Mesenchymal stem cell (in vitro differentiated cells and primary cell): ENCODE data around the gene GRAMD1B.

Experiments used
- DNase-seq: peaks from one replicate; pipeline ENCODE4 v3.0.0-alpha.2; 2013
- H2AFZ ChIP-seq: one replicate; pipeline ENCODE4 v1.6.1; 2013; ENCODE audit warnings: low read depth, mild to moderate bottlenecking, control low read depth, inconsistent platforms, low read length, moderate library complexity
- H2AK5ac ChIP-seq: 2 replicates; pipeline ENCODE4 v1.6.1; 2013; ENCODE audit warnings: low read length, moderate library complexity, mild to moderate bottlenecking, inconsistent platforms; ENCODE audit not compliant: severe bottlenecking
- H2BK120ac ChIP-seq: one replicate; pipeline ENCODE4 v1.6.1; 2013; ENCODE audit warnings: low read depth, mild to moderate bottlenecking, inconsistent platforms, low read length, moderate library complexity
- H2BK12ac ChIP-seq, 2 experiments: one replicate each; pipeline ENCODE4 v1.6.1; 2013; ENCODE audit warnings: inconsistent platforms in 2 of 2, low read length in 2 of 2, mild to moderate bottlenecking in 2 of 2, moderate library complexity in 2 of 2, control low read depth in 1 of 2
- H2BK15ac ChIP-seq: one replicate; pipeline ENCODE4 v1.6.1; 2013; ENCODE audit warnings: mild to moderate bottlenecking, low read depth, inconsistent platforms; ENCODE audit not compliant: poor library complexity, severe bottlenecking
- H2BK5ac ChIP-seq: 2 replicates; pipeline ENCODE4 v1.6.1; 2013; ENCODE audit warnings: low read depth, mild to moderate bottlenecking, low read length, control low read depth, inconsistent platforms; ENCODE audit not compliant: poor library complexity, severe bottlenecking
- H3K14ac ChIP-seq, 2 experiments: one replicate each; pipeline ENCODE4 v1.6.1; 2013; ENCODE audit warnings: inconsistent platforms in 2 of 2, low read length in 2 of 2, control low read depth in 1 of 2, mild to moderate bottlenecking in 1 of 2, moderate library complexity in 1 of 2
- H3K18ac ChIP-seq, 2 experiments: one replicate each; pipeline ENCODE4 v1.6.1; 2013; ENCODE audit warnings: inconsistent platforms in 2 of 2, low read length in 2 of 2, control low read depth in 1 of 2, low read depth in 1 of 2, mild to moderate bottlenecking in 1 of 2
- H3K23ac ChIP-seq, 2 experiments: one replicate each; pipeline ENCODE4 v1.6.1; 2013; ENCODE audit warnings: inconsistent platforms in 2 of 2, low read length in 2 of 2, mild to moderate bottlenecking in 2 of 2, moderate library complexity in 2 of 2, control low read depth in 1 of 2
- H3K27ac ChIP-seq: 2 replicates; pipeline ENCODE4 v1.5.1; 2013; ENCODE audit warnings: mild to moderate bottlenecking, moderate library complexity, low read length, control low read depth, inconsistent platforms; ENCODE audit not compliant: poor library complexity, severe bottlenecking
- H3K27me3 ChIP-seq, 2 experiments: 2 replicates each; pipeline versions ENCODE4 v1.6.1 to v1.7.0; 2013; ENCODE audit warnings: low read length in 2 of 2, mild to moderate bottlenecking in 2 of 2, moderate library complexity in 2 of 2, control low read depth in 1 of 2, inconsistent platforms in 1 of 2; ENCODE audit not compliant: control insufficient read depth in 1 of 2, insufficient read depth in 1 of 2
- H3K36me3 ChIP-seq, 2 experiments: 2 replicates each; pipeline versions ENCODE4 v1.6.1 to v1.7.0; 2013; ENCODE audit warnings: low read length in 2 of 2, control low read depth in 1 of 2, inconsistent platforms in 1 of 2, low read depth in 1 of 2, mild to moderate bottlenecking in 1 of 2; ENCODE audit not compliant: insufficient read depth in 2 of 2, control insufficient read depth in 1 of 2
- H3K4ac ChIP-seq, 2 experiments: one replicate each; pipeline ENCODE4 v1.6.1; 2013; ENCODE audit warnings: inconsistent platforms in 2 of 2, low read length in 2 of 2, mild to moderate bottlenecking in 2 of 2, moderate library complexity in 2 of 2, control low read depth in 1 of 2, low read depth in 1 of 2
- H3K4me1 ChIP-seq: 2 replicates; pipeline ENCODE4 v1.6.1; 2013; ENCODE audit warnings: low read depth, low read length, control low read depth; ENCODE audit not compliant: control insufficient read depth, insufficient read depth
- H3K4me2 ChIP-seq: 2 replicates; pipeline ENCODE4 v1.6.1; 2013; ENCODE audit warnings: low read length, mild to moderate bottlenecking, inconsistent platforms; ENCODE audit not compliant: poor library complexity, severe bottlenecking
- H3K4me3 ChIP-seq, 2 experiments: 2 replicates each; pipeline versions ENCODE4 v1.5.1 to v1.7.0; 2013; ENCODE audit warnings: low read length in 2 of 2, mild to moderate bottlenecking in 2 of 2, control low read depth in 1 of 2, low read depth in 1 of 2; ENCODE audit not compliant: insufficient read depth in 1 of 2
- H3K79me1 ChIP-seq: replicated peaks from 2 replicates; pipeline ENCODE4 v1.6.1; 2013; ENCODE audit warnings: mild to moderate bottlenecking, control low read depth, low read length, inconsistent platforms; ENCODE audit not compliant: poor library complexity, severe bottlenecking
- H3K9ac ChIP-seq: 2 replicates; pipeline ENCODE4 v1.7.0; 2013; ENCODE audit warnings: mild to moderate bottlenecking, low read length, moderate library complexity
- H3K9me3 ChIP-seq: 2 replicates; pipeline ENCODE4 v1.7.0; 2013; ENCODE audit warnings: mild to moderate bottlenecking, low read length; ENCODE audit not compliant: control insufficient read depth
- H4K8ac ChIP-seq: one replicate; pipeline ENCODE4 v1.6.1; 2013; ENCODE audit warnings: inconsistent platforms, mild to moderate bottlenecking, low read length, moderate library complexity
- H4K91ac ChIP-seq: one replicate; pipeline ENCODE4 v1.6.1; 2013; ENCODE audit warnings: mild to moderate bottlenecking, low read length, inconsistent platforms
- WGBS: methylation state at CpG from one replicate; pipeline ENCODE4 v1.1.7; 2013; ENCODE audit warnings: mixed read lengths; 5-methylcytosine and 5-hydroxymethylcytosine counted together

Gene GRAMD1B

GRCh38 chr11:123597859-123598258, 167.8 kb downstream of the GRAMD1B start:
- Histone ChIP-seq H2AFZ (no peak overlapping the region), H3K4me2 (no peak overlapping the region), H3K4me3 (no peak overlapping the region), H3K18ac (no peak overlapping the region), H2BK15ac (no peak overlapping the region), H3K4ac (no peak overlapping the region), H3K23ac (no peak overlapping the region), H3K36me3 (peaks cover 5 to 69% of the 10 kb centered on the region in 2 experiments), H2BK12ac (no peak overlapping the region), H3K79me1 (no peaks in the 10 kb centered on the region), H2BK120ac (no peak overlapping the region), H4K91ac (no peak overlapping the region), H3K27me3 (no peaks in the 10 kb centered on the region), H3K9ac (no peak overlapping the region), H2AK5ac (no peak overlapping the region), H2BK5ac (no peak overlapping the region), H4K8ac (no peak overlapping the region), H3K14ac (no peak overlapping the region), H3K27ac (no peak overlapping the region), H3K9me3 (no peaks in the 10 kb centered on the region), H3K4me1 (peaks cover 2% of the 10 kb centered on the region)
- 93% methylated on average over 2 of the region's 2 CpGs for WGBS
- no peak for DNase-seq

DNA sequence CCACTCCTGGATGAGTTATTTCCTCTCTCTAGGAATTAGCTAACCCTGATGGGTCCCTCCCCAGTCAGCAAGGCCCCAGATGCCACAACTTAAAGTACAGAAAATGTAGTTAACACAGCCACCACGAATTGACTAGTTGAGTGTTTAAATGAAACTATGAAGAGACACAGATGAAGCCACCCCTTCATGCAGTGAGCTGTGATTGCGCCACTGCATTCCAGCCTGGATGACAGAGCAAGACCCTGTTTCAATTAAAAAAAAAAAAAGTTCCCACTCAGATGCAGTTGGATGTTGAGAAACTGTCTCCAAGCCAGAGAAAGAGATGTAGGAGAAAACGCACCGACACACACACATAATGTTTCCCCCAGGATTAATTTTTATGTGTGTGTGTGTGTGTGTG, 171.1 kb downstream of the GRAMD1B start:
- no peak overlapping the region for H3K27ac ChIP-seq
- no peak overlapping the region for H2BK120ac ChIP-seq
- H2AFZ ChIP-seq: no peak overlapping the region
- no peak overlapping the region for H3K23ac ChIP-seq
- no peak overlapping the region for H2AK5ac ChIP-seq
- H3K79me1 ChIP-seq: no peaks in the 10 kb centered on the region
- peaks cover 2% of the 10 kb centered on the region for H3K4me1 ChIP-seq
- H4K8ac ChIP-seq: no peak overlapping the region
- no peak overlapping the region for H3K18ac ChIP-seq
- no peaks in the 10 kb centered on the region for H3K9me3 ChIP-seq
- peak overlapping the region; percentile 7 for H3K9ac ChIP-seq
- WGBS: 71% methylated on average over 4 of the region's 4 CpGs
- H3K27me3 ChIP-seq: no peaks in the 10 kb centered on the region
- H3K4ac ChIP-seq: no peak overlapping the region
- H3K14ac ChIP-seq: no peak overlapping the region
- H4K91ac ChIP-seq: no peak overlapping the region
- no peak overlapping the region for H2BK12ac ChIP-seq
- H3K4me3 ChIP-seq: no peak overlapping the region
- H2BK5ac ChIP-seq: no peak overlapping the region
- no peak overlapping the region for H3K4me2 ChIP-seq
- peaks cover 16 to 80% of the 10 kb centered on the region in 2 experiments for H3K36me3 ChIP-seq
- peak; percentile 67 for DNase-seq
- no peak overlapping the region for H2BK15ac ChIP-seq

DNA sequence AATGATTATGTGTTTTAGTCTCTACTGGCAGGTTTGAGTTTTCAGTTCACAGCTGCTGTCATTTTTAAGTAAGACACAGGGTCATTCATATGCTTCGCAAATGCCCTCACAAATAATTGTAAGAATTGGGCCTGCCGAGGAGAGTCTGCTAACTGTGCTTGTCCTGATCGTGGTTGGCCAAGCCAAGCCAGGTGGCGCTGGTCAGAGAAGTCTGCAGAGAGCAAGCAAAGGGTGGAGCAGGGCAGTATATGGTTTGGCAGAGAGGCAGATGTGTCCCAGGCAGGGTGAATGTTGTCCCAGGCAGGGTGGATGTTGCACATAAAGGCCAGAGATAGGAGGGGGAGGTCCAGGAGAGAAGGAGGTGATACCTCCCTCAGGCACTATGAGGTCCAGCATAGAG, 171.7 kb downstream of the GRAMD1B start:
- H3K4me1 ChIP-seq: peaks cover 2% of the 10 kb centered on the region
- no peak overlapping the region for H2AK5ac ChIP-seq
- H3K9ac ChIP-seq: no peak overlapping the region
- H3K27me3 ChIP-seq: no peaks in the 10 kb centered on the region
- no peak overlapping the region for H4K91ac ChIP-seq
- H2BK12ac ChIP-seq: no peak overlapping the region
- no peak overlapping the region for H2BK5ac ChIP-seq
- no peaks in the 10 kb centered on the region for H3K79me1 ChIP-seq
- H2AFZ ChIP-seq: no peak overlapping the region
- no peak for DNase-seq
- no peak overlapping the region for H3K14ac ChIP-seq
- H2BK120ac ChIP-seq: no peak overlapping the region
- no peak overlapping the region for H3K18ac ChIP-seq
- H3K27ac ChIP-seq: no peak overlapping the region
- no peak overlapping the region for H3K4me2 ChIP-seq
- no peak overlapping the region for H3K4ac ChIP-seq
- no peak overlapping the region for H4K8ac ChIP-seq
- peaks cover 20 to 81% of the 10 kb centered on the region in 2 experiments for H3K36me3 ChIP-seq
- 87% methylated on average over 4 of the region's 4 CpGs for WGBS
- no peak overlapping the region for H3K4me3 ChIP-seq
- H2BK15ac ChIP-seq: no peak overlapping the region
- H3K23ac ChIP-seq: no peak overlapping the region
- no peaks in the 10 kb centered on the region for H3K9me3 ChIP-seq

- 90% methylated on average over 4 of the region's 4 CpGs for WGBS
- Histone ChIP-seq H2BK120ac (no peak overlapping the region), H3K4ac (no peak overlapping the region), H4K91ac (no peak overlapping the region), H3K4me2 (no peak overlapping the region), H3K18ac (no peak overlapping the region), H2BK5ac (no peak overlapping the region), H3K9ac (no peak overlapping the region), H3K4me1 (peaks cover 2% of the 10 kb centered on the region), H3K79me1 (no peaks in the 10 kb centered on the region), H2BK12ac (no peak overlapping the region), H2AK5ac (no peak overlapping the region), H3K4me3 (no peak overlapping the region), H3K14ac (no peak overlapping the region), H3K27me3 (no peaks in the 10 kb centered on the region), H3K23ac (no peak overlapping the region), H2AFZ (no peak overlapping the region), H3K36me3 (peaks cover 24 to 83% of the 10 kb centered on the region in 2 experiments), H3K27ac (no peak overlapping the region), H2BK15ac (no peak overlapping the region), H4K8ac (no peak overlapping the region), H3K9me3 (no peaks in the 10 kb centered on the region)
- no peak for DNase-seq
Observed at GRCh38 chr11:123603666-123604065, 173.6 kb downstream of the GRAMD1B start.
